ENCODE measurements around the gene TFPI2.

Gene TFPI2

DNA sequence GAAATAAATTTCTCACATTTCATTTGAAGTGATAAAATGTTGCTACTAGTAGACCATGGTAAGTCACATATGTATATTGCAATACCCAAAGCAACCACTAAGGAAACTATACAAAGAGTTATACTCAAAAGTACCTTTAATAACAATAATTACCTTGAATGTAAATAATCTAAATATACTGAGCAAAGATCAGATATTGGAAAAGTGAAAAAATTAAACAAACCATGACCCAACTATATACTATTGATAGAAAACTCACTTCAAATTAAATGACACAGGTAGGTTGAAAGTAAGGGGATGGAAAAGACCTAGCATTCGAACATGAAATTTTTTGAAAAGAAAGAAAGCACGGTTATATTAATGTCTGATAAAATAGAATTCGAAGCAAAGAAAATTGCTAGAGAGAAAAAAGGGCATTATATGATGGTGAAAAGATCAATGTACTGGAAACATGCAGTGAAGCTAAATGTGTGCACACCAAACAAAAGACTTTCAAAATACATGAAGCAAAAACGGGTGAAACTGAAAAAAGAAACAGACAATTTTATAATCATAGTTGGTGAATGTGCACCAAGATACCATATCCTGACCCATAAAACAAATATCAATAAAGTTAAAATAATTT lies 29.1 kb downstream of the TFPI2 start:
- in situ Hi-C loops (cut with MboI; ENCODE audit: low sequenced_read_pairs) = no loop called here

DNA sequence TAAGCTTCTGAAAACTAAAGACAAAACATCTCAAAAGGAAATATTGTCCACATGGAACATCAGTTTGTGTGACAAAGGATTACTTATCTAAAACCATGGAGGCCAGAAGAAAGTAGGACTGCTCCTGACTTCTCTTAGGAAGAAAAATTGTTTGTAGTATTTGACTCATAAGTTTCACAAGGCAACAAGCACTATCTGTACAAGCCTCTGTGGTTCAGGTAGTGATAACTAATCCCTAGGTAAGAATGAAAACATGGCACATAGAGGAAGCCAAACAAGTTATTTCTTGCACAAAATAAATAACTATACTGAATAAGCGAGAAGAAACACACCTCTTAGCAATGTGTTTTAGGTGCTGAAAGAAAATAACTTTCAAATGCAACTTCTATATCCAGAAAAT lies 30.3 kb downstream of the TFPI2 start:
- in situ Hi-C loops (cut with MboI; ENCODE audit: low sequenced_read_pairs) = no loop called here

DNA sequence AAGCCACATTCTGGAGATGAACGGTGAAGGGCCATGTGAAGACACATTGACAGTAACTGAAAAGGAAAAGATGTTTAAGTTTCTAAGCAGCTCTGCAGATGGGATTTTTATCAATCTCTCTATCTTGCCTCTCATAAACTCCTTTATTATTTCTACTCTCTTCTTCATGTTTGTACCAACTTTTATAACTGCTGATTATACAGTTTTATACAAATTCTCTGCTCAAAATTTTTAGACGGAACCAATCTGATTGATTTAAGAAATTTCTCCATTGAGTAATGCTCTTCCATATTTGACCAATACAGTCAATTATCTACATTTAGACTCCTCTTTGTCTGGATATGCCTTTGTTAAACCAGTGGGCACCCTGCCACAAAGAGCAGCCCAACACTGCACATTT lies 31.7 kb downstream of the TFPI2 start:
- in situ Hi-C loops (cut with MboI; ENCODE audit: low sequenced_read_pairs) = no loop called here

DNA sequence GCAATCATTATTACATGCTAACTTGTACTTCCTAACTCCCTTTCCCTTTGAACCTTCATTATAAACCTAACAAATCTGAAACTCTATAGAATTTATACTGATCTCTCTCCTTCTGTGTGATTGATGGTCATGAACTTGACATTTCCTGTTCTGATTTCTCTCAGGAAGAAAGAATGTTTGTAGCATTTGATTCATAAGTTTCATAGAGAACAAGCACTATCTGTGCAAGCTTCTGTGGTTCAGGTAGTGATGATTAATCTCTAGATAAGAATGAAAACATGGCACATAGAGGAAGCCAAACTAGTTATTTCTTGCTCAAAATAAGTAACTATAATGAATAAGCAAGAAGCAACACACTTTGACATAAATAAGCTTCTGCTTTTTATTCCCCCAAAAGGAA lies 34.2 kb downstream of the TFPI2 start:
- in situ Hi-C loops (cut with MboI; ENCODE audit: low sequenced_read_pairs) = no loop called here

DNA sequence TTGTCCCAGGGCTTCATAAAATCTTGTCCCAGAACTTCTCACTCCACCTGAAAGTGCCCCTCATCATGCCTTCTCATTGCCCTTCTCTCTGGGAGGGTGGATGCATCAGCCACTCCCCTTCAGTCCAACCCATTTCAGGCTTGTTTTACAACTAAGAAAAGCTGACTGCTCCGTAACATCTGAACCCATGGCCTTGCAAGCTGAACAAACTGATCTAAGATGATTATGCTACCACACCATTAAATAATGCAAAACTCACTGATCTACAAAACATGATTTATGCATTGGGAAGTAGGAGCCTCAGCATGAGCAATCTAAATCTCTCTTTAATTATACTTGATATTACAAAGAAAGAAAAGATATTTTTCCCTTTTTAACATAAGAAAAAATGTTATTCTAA lies 34.8 kb downstream of the TFPI2 start:
- in situ Hi-C loops (cut with MboI; ENCODE audit: low sequenced_read_pairs) = no loop called here

DNA sequence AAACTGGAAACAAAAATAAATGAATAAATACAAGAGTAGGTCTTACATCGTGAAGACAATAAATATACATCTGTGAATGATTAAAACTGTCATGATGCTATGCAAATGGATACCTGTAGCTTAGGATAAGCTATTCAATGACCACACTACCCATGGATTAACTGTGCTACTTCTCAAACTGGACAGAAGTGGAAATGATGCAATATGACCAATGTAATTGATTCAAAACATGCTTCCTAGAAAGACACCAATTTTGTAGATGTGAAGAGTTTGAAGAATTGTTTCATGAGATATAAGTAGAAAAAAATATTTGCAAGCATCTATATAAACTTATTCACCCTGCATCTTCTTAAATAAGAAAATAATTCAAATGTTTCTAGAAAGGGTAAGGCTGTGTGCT lies 36.1 kb downstream of the TFPI2 start:
- in situ Hi-C loops (cut with MboI; ENCODE audit: low sequenced_read_pairs) = no loop called here

DNA sequence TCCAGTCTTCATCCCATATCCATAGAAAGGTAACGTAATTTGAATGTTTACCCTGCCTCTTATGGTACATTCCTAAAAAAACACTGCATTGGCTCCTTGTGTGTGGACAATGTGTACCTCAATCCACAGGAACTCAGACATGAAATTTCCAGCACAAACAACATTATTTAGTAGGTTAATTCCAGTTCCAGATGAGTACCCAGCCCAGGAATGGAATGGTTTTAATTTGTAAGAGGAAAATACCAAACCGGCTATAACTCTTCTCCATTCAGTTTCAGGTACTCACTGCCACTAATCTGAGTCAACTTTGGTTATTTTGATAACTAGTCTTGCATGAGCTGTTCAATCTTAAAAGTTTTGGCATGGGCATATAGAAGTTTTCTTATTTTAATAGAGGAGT lies 39.0 kb downstream of the TFPI2 start:
- in situ Hi-C loops (cut with MboI; ENCODE audit: low sequenced_read_pairs) = no loop called here

DNA sequence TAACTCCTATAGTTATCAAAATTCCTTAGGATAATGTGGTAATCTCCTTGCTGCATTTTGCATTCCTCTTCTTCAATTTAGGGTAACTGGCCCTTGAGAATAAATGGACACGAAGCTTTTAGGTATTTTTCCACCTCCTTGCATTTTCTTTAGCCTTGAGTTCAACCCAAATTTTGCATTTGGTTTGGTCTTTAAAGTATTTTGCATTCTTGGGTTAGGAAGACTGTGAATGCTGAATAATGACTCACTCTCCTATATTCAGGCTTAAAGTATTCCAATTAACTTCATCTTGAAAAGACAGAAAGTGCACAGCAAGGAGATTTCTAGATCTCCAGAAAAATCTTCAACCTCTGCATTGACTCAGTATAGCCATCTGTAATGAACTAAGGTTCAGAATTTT lies 47.3 kb downstream of the TFPI2 start:
- in situ Hi-C loops (cut with MboI; ENCODE audit: low sequenced_read_pairs) = no loop called here

DNA sequence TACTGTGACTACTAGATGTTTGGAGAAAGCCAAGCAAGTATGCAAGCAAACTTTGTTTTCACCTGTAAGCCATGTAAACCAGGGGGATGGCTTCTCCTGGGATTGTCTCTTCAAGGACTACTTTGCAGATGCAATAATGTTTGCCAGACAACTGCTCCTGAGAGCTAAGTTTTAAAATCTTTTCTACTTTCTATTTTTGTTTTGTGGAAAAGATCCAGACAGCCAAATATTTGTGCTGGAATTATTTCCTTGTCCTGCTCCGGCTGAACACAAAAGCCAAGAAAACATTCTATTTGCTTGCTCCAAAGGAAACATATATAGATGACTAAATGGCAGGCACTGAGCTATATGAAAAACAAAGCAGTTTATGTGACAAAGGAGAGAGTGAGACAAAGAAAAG lies 51.6 kb downstream of the TFPI2 start:
- in situ Hi-C loops (cut with MboI; ENCODE audit: low sequenced_read_pairs) = no loop called here

DNA sequence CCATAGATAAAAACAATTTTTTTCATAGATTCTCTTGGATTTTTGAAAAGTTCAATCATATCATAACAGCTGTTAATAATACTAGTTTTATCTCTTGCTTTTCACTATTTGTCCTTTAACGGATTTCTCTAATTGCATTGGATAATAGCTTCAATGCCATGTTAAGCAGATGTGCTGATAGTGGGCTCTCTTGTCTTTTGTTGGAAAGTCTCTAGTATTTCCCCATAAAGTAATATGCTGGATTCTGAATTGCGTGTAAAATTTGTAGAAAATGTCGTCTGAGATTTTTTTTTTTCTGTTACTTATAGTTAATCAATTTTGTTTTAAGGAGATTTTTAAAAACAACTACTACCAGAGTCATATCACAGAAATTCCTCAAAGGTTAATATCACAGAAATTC lies 53.3 kb downstream of the TFPI2 start:
- in situ Hi-C loops (cut with MboI; ENCODE audit: low sequenced_read_pairs) = no loop called here

DNA sequence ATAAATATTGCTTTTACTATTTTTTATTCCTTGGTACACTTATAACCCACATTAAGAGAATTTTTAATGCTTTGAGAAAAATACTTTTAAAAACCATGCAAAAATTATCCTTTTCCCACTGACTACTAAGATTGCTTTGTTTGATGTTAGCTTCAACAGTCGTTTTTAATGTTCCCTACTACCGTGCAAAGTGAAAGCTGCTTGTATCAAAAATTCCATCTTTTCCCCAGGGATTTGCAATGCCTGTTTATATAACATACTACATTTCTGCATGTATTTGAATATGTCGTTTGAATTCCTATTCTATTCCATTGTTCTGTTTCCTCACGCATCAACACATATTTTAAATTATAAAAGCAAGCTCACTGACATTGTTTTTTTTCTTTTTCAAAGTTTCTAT lies 54.4 kb downstream of the TFPI2 start:
- in situ Hi-C loops (cut with MboI; ENCODE audit: low sequenced_read_pairs) = no loop called here

DNA sequence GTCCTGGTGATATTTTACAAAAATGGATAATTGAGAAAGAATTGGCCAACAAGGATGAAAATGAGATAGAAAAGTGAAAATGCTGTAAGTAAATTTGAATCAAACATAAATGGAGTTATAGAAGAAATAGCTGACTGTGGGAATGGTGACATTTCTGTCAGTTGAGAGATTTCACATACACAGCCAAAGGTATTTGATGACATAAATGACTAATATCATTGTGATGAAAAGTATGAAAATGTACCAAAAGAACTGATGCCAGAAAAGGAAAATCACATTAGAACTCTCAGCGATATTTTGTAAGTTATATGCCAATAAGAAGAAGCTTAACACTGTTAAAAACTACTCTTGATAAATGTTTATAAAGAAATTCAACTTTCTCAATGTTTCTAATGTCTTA lies 54.9 kb downstream of the TFPI2 start:
- in situ Hi-C loops (cut with MboI; ENCODE audit: low sequenced_read_pairs) = no loop called here

Measured in HL-60/S4 (cell line).